Activated naive CD8-positive, alpha-beta T cell treated with anti-CD3 and anti-CD28 coated beads for 36 hours (primary cell): ENCODE results near the gene TSC22D2. TPM values are rescaled to one million over a fixed set of nuclear protein-coding genes. Genes with fewer than 3 reads are reported as not detected.

Experiments used
- DNase-seq: peaks from one replicate; pipeline ENCODE4 v3.0.0; 2021
- H3K27ac Mint-ChIP-seq: one replicate; pipeline ENCODE4 v1.8.0; 2022; ENCODE audit warnings: mild to moderate bottlenecking, moderate library complexity, mixed read lengths
- H3K27me3 Mint-ChIP-seq: one replicate; pipeline ENCODE4 v1.8.0; 2022; ENCODE audit warnings: mild to moderate bottlenecking, mixed read lengths
- H3K36me3 Mint-ChIP-seq: one replicate; pipeline ENCODE4 v1.8.0; 2021; ENCODE audit warnings: mild to moderate bottlenecking, mixed read lengths
- H3K4me1 Mint-ChIP-seq: one replicate; pipeline ENCODE4 v1.8.0; 2021; ENCODE audit warnings: mixed read lengths
- H3K4me3 Mint-ChIP-seq: one replicate; pipeline ENCODE4 v1.8.0; 2022; ENCODE audit warnings: mild to moderate bottlenecking, moderate library complexity, mixed read lengths
- H3K9me3 Mint-ChIP-seq: one replicate; pipeline ENCODE4 v1.8.0; 2022; ENCODE audit warnings: mixed read lengths
- total RNA-seq, 2 experiments: library from RNA; stranded (reverse); gene quantifications; one replicate each; pipeline ENCODE4 v1.2.3, GENCODE V29; 2021

The TSC22D2 gene
- total RNA-seq, 2 experiments from 2014 or later = 16.8 to 17.1 TPM

DNA sequence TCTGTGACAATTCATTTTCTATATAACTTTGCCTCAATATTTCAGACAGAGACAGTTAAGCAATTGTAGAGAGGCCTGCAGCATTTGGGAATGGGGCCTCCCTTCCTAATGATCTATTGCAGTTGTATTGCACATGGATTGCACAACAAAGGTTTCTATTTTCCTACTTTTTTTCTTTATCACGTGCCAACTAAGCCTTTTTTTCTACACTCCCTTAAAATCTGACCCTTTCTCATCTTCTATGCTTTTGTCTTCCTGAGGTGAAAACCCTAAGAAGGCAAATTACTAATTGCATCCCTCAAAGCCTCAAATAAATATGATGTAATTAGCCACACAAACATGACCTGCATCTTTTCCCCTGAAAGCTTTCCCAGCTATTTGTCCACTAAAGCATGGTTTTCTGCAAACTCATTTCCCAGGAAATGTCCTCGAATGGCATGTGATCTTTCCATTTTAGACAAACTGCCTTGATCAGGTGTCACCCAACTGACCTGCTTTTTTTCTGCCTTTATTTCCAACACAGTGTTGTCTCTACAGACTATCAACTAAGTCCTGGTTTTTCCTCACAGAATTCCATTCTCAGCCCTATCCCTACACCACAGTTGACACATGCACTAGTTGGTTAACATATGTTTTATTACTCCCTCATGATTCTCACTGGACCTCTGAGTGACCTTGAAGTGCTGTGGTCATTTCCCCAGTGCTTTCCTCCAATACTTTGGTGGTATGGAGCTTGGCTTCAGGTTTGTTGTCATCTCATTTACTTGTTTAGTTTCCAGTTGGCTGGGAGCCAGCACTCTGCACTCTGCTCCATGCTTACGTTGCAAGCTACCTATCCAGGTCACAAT is 31.9 kb upstream of the TSC22D2 start:
- H3K27me3 Mint-ChIP-seq = no peaks in the 10 kb centered on the region
- no peak overlapping the region for H3K4me3 Mint-ChIP-seq
- DNase-seq = no peak
- H3K27ac Mint-ChIP-seq = no peak overlapping the region
- H3K9me3 Mint-ChIP-seq = no peaks in the 10 kb centered on the region
- H3K4me1 Mint-ChIP-seq = peaks cover 5% of the 10 kb centered on the region
- H3K36me3 Mint-ChIP-seq = peaks cover 1% of the 10 kb centered on the region

DNA sequence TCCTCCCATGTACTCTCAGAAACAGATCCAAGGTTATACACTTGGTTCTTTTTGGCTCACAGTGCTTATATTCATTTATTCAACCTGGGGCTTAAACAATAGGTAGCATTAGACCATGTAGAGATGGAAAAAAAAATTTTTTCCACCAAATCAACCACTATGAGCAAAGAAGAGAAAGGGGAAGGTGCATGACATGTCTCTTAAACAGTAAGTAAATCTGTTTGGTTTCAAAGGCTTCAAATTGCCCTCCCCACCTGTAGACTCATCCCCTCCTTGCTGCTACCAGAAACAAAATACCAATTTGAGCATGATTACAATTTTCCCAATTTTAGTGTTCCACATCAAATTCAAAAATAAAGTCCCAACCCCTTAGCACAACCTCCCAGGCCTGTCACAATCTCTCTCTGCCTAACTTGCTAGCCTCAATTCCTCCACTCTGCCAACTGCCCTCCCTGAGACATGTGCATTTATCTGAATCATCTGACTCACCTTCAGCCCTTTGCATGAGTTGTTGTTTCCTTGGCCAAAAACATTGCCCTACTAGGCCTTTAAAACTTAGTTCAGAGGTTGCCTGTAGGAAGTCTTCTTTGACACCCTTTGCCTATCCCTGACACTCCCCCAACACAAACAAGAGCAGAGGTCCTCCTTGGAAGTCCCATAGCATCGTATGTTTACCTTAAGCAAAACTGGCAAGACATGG is 30.3 kb upstream of the TSC22D2 start:
- H3K36me3 Mint-ChIP-seq = peaks cover 1% of the 10 kb centered on the region
- no peak overlapping the region for H3K4me3 Mint-ChIP-seq
- H3K27ac Mint-ChIP-seq = no peak overlapping the region
- no peaks in the 10 kb centered on the region for H3K27me3 Mint-ChIP-seq
- H3K4me1 Mint-ChIP-seq = peaks cover 18% of the 10 kb centered on the region
- DNase-seq = no peak
- H3K9me3 Mint-ChIP-seq = no peaks in the 10 kb centered on the region

DNA sequence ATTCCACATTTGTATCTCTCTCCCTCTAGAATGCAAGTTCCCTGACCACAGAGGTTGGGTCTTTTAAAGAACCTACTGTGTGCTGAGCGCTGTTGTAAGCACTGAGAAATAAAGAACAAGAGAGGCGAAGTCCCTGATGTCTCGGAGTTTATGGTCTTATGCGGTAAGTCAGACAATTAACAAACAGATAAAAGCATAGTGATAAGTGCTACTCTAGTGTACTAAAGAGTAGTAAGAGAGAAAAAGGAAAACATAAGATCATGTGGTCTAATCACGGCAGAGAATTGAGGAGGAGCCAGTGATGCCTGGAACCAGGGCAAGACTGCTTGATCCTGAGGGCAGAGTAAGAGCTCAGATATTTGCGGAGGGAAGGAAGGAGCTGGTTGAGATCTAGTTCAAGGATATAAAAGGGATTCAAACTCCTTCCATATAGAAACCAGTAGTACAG is 29.8 kb upstream of the TSC22D2 start:
- no peak overlapping the region for H3K4me3 Mint-ChIP-seq
- H3K36me3 Mint-ChIP-seq = peaks cover 1% of the 10 kb centered on the region
- no peak for DNase-seq
- H3K27me3 Mint-ChIP-seq = no peaks in the 10 kb centered on the region
- no peaks in the 10 kb centered on the region for H3K9me3 Mint-ChIP-seq
- no peak overlapping the region for H3K27ac Mint-ChIP-seq
- peaks cover 19% of the 10 kb centered on the region for H3K4me1 Mint-ChIP-seq

DNA sequence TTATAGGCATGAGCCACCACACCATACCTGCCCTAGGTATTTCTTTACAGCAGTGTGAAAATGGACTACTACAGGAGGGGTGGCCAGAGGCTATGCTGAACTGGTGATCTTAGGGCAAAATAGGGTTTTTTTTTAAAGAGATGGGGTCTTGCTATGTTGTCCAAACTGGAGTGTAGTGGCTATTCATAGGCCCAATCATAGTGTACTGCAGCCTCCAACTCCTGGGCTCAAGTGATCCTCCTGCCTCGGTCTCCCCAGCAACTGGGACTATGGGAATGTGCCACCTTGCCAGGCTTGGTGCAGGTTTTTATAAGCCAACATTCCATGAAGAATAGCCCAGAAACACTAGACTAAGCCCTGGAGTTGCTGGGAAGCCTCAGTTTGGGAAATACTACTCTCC is 28.6 kb upstream of the TSC22D2 start:
- Mint-ChIP-seq H3K36me3 (no peaks in the 10 kb centered on the region), H3K4me3 (no peak overlapping the region), H3K27ac (no peak overlapping the region), H3K27me3 (no peaks in the 10 kb centered on the region), H3K9me3 (no peaks in the 10 kb centered on the region), H3K4me1 (peaks cover 21% of the 10 kb centered on the region)
- DNase-seq = no peak

DNA sequence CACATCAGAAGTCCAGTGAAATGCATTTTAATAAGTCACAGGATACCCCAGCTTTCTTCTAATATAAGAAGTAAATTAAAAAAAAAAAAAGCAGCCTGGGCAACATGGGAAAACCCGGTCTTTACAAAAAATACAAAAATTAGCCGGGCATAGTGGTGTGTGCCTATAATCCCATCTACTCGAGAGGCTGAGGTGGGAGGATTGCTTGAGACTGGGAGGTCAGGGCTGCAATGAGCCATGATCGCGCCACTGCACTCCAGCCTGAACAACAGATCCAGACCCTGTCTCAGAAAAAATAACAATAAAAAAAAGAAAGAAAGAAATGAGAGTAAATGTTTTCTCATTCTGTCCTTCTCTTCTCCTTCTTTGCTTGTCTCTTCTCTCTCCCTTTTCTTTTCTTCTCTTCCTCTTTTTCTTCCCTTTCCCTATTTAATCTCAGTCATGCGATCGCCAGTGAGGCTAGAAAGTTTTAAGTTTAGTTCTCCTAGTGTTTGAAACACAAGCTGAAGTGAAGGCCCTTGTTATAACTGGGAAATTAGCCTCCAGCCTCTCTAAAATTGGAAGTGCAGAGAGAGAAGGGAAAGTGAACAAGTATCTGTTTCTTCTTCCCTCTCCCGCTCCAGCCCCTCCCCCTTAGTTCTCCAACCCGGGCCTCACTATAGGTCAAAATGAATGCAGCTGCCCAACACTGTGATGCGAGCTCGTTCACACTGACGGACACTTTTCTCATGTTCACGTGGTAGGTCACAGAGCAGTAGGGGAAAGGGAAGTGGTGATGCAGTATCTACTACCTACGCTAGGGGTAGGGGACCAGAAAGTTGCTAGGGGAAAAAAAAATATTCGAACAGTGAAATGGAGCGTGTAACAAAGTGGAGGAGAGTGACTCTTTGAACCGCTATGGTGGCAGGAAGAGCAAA is 23.5 kb upstream of the TSC22D2 start:
- H3K9me3 Mint-ChIP-seq = no peaks in the 10 kb centered on the region
- peak overlapping the region; percentile 99 for H3K27ac Mint-ChIP-seq
- DNase-seq = peak; percentile 66
- peaks cover 34% of the 10 kb centered on the region for H3K4me1 Mint-ChIP-seq
- H3K36me3 Mint-ChIP-seq = peaks cover 2% of the 10 kb centered on the region
- peak overlapping the region; percentile 79 for H3K4me3 Mint-ChIP-seq
- H3K27me3 Mint-ChIP-seq = no peaks in the 10 kb centered on the region

DNA sequence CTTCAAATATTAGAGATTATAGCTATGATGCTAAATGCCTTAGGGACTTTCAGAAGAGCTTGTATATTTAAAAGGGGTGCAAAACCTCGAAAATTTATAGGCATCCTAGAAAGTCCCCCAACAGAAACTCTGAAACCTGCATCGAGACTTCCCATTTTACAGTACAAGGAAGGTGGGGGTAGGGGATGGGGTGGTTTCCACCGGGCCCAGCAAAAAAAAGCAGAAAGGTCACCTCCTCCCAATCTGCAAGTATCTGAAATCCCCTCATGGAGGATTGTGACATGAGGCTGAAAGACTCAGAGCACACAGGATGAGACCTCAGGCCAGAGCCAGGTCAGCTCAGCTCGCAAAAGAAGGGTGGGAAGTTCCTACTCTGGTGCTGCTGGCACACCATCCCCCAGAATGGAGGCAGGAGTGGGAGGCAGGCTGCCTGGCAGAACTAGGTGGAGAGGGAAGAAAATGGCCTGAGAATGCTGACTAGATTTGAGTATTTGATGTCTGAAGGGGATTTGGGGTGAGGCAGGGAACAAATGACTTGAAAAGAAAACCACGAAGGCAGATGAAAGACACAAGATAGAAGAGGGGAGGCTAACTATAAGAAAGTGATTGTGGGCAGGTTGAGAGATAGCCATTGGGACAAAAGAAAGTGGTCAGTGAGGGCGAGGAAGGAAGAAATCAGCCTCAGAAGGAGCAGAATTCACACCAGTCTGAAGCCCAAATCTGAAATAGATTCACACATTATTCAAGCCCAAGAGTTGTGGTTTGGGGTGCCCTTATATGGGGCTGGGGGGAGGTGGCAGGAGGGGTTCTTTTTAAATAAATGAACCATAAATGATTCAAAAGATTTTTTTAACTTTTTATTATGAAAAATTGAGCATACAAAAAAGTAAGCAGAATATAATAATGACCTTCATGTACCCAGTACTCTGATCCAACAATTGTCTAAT is 22.5 kb upstream of the TSC22D2 start:
- Mint-ChIP-seq H3K4me3 (peak overlapping the region; percentile 79), H3K36me3 (peaks cover 2% of the 10 kb centered on the region), H3K27ac (peak overlapping the region; percentile 99), H3K9me3 (no peaks in the 10 kb centered on the region), H3K4me1 (peaks cover 38% of the 10 kb centered on the region), H3K27me3 (no peaks in the 10 kb centered on the region)
- DNase-seq = peak; percentile 46

DNA sequence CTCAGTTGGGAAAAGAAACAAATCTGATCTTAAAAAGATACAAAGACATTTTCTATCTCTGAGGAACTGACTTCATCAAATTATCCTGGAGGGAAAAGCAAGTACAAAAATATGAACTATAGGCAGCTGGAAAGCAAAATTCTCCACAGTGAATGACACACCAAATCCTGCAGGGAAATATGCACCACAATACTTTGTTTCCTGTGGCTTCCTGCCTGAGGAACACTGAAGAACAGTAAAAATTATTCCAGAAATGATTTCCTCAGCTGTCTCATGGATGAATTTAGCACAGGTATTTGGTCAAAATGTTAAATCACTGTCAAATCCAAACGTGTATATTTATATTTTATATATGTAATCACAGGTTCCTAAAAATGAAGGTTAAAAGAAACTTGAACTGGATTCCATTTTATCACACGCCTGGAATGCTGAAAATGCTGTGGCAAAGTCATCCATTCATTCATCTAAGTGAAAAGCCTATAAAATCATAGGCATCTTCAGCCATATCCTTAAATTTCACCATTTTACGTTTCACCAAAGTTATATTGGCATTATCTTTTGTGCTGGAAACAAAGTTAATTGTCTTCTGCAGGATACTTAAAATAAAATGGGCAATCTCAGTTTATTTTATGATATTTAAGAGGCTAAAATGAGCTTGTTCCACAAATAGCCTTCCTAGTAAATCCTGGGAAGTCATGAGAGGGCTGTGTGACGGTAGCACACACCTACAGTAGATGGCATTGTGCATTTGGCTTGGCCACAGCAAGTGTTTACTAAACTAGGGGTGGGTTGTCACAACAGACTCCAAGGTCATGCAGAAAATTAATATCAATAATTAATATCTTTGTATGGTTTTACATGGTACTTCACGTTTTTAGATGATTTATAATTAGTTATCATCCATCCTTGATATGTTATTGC is 19.3 kb upstream of the TSC22D2 start:
- H3K36me3 Mint-ChIP-seq = peaks cover 2% of the 10 kb centered on the region
- H3K4me3 Mint-ChIP-seq = no peak overlapping the region
- no peaks in the 10 kb centered on the region for H3K9me3 Mint-ChIP-seq
- no peak overlapping the region for H3K27ac Mint-ChIP-seq
- DNase-seq = no peak
- H3K4me1 Mint-ChIP-seq = peaks cover 25% of the 10 kb centered on the region
- H3K27me3 Mint-ChIP-seq = no peaks in the 10 kb centered on the region

DNA sequence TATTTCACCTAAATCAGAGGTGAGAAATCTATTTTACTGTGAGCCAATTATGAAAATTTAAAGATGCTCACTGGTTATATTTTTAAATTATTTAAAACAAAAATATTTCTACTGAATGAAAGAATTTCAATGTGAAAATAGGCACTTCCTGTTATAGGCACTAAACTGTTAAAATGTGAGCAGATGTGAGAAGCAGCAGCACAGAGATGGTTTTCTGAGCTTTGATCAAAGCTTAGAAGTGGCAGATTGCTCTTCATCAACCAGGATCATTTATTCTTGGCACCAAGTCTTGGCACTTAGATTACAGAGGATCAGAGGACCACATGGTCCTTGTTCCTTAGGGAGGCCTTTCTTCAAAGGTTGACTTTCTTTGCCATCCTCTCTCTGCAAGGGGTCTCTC is 18.0 kb upstream of the TSC22D2 start:
- Mint-ChIP-seq H3K9me3 (no peaks in the 10 kb centered on the region), H3K4me1 (peaks cover 16% of the 10 kb centered on the region), H3K36me3 (no peaks in the 10 kb centered on the region), H3K27ac (no peak overlapping the region), H3K4me3 (no peak overlapping the region), H3K27me3 (no peaks in the 10 kb centered on the region)
- no peak for DNase-seq

DNA sequence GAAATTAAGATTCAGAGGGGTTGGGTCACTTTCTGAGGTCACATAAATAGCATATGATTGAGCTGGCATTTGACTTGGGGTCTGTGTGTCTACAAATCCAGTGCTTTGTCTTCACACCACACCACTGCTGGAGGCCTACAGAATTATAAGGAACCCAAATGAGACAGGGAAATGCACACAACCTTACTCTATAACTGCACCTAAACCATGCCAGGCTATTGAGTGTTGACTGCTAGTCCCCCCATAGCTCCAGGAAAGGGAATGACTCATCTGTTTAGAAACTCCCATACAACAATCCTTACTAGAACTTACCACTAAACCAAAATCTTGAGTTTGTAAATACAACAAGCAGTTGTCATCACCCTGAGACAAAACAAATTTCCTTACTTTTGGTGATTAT is 16.9 kb upstream of the TSC22D2 start:
- H3K9me3 Mint-ChIP-seq = no peaks in the 10 kb centered on the region
- no peak overlapping the region for H3K27ac Mint-ChIP-seq
- no peaks in the 10 kb centered on the region for H3K27me3 Mint-ChIP-seq

DNA sequence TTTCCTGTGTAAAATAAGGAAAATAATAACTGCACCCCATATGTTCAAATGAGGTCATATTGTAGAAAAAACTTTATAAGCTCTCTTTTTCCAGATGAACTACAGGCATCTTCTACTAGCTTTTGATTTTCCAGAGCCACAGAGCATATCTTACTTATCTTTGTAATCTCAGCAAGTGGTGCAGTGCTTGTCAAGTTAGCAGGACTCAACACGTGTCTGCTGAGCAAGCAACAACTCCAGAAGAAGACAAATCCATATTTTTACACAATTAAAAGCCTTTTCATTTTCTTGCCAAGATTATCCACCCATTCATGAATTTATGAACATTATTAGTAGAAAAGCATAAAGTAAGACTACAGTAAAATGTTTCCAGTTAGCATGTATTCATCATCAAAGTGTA is 14.4 kb upstream of the TSC22D2 start:
- H3K4me3 Mint-ChIP-seq = no peak overlapping the region
- H3K27me3 Mint-ChIP-seq = peaks cover 8% of the 10 kb centered on the region
- no peaks in the 10 kb centered on the region for H3K36me3 Mint-ChIP-seq
- H3K27ac Mint-ChIP-seq = no peak overlapping the region
- peaks cover 6% of the 10 kb centered on the region for H3K4me1 Mint-ChIP-seq
- no peaks in the 10 kb centered on the region for H3K9me3 Mint-ChIP-seq
- DNase-seq = no peak

More for the DNA sequence above, 16.9 kb upstream of the TSC22D2 start:
- Mint-ChIP-seq H3K4me3 (no peak overlapping the region), H3K36me3 (no peaks in the 10 kb centered on the region), H3K4me1 (peaks cover 10% of the 10 kb centered on the region)
- DNase-seq = no peak

DNA sequence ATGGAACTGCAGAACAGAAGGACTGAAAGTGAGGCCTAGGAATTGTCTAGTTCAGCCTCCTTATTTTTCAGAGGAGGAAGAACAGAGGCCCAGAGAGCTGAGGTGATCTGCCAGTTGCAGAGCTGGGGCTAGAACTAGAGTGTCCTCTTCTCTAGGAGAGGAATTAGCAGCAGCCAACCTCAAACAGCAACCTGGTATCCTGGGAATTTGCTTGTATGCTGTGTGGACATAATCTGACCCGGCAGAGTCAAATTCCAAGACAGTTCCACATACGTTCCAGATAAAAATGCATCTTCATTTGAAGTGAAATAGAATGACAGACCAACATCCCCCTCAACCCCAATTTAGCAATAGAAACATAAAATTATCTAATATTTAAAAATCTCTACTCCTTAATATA is 13.5 kb upstream of the TSC22D2 start:
- no peak for DNase-seq
- Mint-ChIP-seq H3K27ac (no peak overlapping the region), H3K36me3 (no peaks in the 10 kb centered on the region), H3K4me3 (no peak overlapping the region), H3K9me3 (no peaks in the 10 kb centered on the region), H3K4me1 (peaks cover 4% of the 10 kb centered on the region), H3K27me3 (peaks cover 11% of the 10 kb centered on the region)

DNA sequence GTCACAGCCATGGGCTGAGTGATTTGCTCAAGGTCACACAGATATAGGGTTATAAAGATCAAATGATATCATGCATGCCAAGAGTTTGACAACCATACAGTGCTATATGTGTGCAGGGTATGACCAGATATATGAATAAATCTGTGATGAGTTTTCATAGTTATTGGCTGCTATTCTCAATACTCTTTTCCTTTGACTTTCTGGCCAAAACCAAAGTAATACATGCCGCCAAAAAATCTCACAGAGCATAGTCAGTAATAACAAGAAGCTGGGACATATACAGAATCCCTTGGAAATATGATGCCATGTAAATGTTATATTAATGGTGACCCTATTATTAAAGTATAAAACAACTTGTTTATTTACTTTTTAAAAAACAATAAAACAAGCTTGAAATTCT is 11.6 kb upstream of the TSC22D2 start:
- Mint-ChIP-seq H3K4me1 (no peaks in the 10 kb centered on the region), H3K27ac (no peak overlapping the region), H3K9me3 (no peaks in the 10 kb centered on the region), H3K36me3 (no peaks in the 10 kb centered on the region), H3K4me3 (no peak overlapping the region), H3K27me3 (peaks cover 11% of the 10 kb centered on the region)
- no peak for DNase-seq

DNA sequence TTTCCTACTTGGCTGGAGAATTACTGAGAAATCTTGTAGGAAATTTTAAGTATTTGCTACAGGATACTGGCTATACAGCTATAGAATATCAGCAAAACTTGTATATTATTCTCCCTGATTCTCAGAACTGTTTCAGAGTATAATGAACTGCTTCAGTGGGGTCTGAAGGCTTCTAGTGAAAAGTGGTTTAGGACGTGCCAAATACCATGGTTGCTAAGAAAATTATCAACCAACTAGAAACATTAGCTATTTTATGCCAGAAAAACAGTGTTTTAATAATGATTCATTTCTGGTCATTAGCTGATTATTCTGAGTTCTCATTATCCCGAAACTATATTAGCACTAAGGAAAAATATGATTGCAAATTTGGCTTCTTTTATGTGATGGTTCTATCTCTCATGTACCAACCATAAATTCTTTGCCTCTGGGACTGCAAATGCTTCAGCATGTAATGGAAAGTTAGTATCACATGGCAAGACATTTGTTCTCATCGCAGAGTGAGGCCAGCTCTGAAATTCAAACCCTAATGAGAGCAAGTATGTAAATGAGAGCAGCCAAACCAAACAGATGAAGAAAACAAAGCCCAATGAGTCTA is 11.0 kb upstream of the TSC22D2 start:
- H3K27ac Mint-ChIP-seq = no peak overlapping the region
- peaks cover 11% of the 10 kb centered on the region for H3K27me3 Mint-ChIP-seq
- H3K36me3 Mint-ChIP-seq = no peaks in the 10 kb centered on the region
- H3K9me3 Mint-ChIP-seq = no peaks in the 10 kb centered on the region
- DNase-seq = no peak
- H3K4me1 Mint-ChIP-seq = no peaks in the 10 kb centered on the region
- no peak overlapping the region for H3K4me3 Mint-ChIP-seq
